Activated effector memory CD4-positive, alpha-beta T cell treated with anti-CD3 and anti-CD28 coated beads, Interleukin-2, amount 50 U/mL, for 16 hours (primary cell): ENCODE measurements around the gene TRIM10.

ENCODE experiments used
- DNase-seq: peaks from one replicate; pipeline ENCODE4 v3.0.0-alpha.2; 2020

TRIM10 gene, protein sequence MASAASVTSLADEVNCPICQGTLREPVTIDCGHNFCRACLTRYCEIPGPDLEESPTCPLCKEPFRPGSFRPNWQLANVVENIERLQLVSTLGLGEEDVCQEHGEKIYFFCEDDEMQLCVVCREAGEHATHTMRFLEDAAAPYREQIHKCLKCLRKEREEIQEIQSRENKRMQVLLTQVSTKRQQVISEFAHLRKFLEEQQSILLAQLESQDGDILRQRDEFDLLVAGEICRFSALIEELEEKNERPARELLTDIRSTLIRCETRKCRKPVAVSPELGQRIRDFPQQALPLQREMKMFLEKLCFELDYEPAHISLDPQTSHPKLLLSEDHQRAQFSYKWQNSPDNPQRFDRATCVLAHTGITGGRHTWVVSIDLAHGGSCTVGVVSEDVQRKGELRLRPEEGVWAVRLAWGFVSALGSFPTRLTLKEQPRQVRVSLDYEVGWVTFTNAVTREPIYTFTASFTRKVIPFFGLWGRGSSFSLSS

DNA sequence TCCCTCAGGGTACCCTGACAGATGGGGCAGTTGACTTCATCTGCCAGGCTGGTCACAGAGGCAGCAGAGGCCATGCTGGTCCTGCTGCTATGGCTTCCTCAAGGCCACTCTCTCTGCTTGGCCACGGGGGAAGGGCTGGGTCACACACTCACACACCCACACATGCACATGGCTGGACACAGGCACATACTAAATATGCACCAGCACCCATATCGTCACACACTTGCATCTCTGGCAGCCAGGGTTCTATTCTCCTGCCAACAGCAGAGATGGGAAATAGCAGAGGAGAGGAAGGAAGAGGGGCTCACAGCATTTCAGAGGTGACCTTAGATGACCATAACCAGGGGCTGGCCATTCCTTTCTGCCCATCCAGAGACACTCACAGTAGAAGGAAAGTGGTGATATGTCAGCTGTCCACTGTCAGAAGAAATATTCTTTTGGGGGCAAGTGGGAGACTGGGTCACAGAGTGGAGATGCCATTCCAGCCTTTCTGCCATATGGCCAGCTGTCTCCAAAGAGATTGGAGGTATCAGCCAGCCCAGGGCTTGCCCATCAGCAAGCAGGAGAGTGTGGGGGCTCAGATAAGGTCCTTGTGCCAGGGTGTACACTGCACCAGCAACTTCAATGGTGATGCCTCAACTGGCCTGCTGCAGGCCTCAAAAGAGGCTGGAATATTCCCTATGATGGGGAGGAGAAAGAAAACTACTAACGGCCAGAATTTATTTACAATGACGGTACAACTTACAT is at the start of gene TRIM10:
TRIM10 (minus strand) TSS at position 427 of the 747 bp plus-strand sequence; CDS start at position 74, 353 bp downstream.
- DNase-seq = no peak

DNA sequence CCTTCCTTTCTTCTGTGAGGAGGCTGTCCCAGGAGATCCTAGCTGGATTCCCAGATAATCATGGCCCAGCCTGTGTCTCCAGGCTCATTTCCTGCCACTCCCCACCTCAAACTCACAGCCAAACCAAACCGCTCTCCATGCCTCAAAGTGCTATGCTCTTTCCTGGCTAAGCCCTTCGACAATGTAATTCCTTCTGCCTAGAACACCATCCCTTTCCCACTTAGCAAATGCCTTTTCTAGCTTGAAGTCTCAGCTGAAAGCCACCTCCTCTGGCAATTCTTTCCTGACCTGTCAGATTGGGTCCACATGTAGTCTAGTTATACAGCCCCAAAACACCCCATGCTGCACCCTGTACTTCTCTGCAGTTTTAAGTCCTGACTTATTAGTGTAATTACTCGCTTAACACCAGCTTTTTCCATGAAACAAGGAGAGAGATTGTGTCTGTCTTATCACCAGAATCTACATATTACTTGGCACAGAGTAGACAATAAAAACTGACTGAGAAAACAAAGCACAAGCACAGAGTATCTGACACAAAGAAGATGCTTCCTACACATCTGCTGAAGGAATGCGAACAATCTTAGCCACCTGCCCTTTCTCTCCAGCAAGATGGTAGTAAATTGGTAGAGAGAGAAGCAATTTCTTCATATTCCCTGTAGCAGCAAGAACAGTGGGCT is 46.7 kb upstream of the TRIM10 start:
- DNase-seq = no peak

DNA sequence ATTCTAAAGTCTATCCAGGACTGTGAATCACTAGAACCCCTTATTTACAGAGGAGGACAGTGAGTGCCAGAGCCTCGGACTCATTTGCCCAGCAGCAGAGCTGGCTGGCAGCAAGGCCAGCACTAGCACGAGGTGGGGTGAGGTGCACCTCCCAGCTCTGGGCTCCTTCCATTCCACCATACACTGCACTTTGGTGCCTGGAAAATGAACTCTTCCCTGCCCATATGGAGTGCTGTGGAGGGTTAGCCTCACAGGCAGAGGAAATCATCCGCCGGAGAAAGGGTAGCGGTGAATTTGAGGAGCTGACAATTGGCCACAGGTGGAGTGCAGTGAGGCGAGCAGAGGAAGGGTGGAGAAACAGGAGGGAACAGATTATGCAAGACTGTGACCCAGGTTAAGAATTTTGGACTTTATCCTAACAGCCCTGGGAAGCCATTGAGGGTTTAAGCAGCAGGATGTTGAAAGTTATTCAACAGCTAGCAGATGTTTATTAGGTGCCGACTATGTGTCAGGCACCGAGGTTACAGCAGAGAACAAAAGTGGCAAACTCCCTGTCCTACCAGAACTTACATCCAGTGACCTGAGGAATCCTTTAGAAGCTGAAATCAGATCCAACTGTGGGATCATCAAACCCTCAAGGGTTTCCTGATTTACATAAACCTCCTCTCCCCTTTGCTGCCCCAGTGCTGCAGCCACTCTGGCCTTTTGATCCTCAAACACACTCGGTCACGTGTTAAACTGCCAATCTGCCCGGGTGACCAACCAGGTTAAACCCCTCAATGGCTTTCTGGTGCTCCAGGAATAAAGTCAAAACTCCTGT is 46.0 kb upstream of the TRIM10 start:
- no peak for DNase-seq

DNA sequence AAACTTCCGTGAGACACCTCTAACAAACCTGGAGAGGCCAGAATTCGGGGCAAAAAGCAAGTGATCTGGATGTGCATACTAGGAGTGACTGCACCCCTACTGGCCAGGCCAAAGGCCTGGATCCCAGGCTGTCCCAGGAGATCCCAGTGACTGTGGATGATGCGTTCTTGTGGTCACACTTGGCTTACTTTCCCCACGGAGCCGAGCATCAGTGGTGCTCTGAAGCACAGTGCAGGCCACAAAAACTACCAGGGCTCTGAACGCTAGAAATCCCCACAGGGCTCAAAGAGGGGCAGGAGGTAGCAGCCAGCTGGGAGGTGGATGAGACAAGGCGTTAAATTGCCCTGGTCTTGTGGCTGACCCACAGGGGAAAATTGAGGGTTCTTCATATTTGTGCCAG is 45.1 kb upstream of the TRIM10 start:
- no peak for DNase-seq

DNA sequence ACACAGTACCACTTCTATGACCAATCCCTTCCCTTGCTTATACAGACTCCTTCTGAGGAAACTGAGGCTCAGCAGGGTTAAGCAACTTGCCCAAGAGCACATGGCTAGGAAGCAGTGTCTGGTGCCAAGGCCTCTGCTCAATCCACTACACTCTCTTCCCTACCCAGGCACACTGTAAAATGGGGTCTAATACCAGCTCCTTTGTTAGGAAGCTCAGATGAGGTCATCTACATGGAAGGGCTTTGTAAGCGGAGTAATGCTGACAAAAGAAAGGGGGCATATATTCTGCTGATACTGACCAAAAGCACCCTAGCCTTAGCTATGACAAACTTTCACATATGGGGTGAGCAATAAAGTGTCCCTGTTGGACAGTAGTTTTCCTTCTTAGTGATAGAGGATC is 43.1 kb upstream of the TRIM10 start:
- DNase-seq = no peak

DNA sequence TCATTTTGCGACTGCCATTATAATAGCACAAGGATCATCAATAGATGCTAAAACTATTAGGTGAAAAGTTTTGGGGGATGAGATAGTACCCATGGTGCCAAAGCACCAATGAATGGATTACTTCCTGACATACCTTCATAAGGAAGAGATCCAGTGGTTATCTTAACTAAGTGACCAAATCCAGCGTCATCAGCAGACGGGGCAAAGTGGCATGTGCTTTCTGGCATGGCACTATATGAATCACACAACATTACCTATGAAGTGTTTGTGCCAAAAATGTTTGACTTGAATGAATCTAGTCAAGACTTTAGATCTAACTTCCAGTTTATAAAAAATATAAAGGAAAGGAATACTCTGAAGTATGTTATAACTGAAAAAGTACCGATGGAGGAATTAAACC is 41.4 kb upstream of the TRIM10 start:
- DNase-seq = no peak

DNA sequence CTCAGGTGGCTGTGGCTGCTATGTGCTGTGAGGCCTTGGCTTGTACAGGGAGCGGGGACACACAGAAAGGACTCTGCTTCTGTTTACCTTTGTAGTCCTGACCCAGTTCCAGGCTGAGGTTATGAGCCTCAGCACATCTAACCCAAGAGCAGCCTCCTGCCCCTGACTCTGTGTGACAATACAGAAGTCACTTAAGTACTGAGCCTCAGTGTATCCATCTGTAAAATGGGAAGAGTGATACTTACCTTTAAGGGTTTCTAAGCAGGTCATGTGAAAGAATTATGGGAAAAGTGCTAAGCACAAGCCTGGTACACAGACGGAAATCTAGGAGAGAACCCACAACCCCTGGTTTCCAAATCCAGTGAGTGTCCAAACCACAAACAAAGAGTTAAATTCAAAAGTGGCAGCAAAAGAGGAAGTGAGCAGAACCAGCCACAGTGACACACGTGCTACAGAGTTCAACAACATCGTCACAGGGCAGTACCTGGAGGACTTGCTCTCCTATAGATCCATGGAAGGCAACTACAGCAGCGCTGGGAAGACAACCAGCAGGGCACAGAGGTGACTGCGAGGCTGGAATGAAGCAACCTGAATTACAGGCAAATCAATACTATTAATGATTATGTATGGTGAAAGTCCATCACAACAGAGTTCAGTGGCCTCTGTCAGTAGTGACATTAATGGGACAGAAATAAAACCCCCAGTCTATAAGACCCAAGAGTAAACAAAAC is 39.7 kb upstream of the TRIM10 start:
- no peak for DNase-seq

DNA sequence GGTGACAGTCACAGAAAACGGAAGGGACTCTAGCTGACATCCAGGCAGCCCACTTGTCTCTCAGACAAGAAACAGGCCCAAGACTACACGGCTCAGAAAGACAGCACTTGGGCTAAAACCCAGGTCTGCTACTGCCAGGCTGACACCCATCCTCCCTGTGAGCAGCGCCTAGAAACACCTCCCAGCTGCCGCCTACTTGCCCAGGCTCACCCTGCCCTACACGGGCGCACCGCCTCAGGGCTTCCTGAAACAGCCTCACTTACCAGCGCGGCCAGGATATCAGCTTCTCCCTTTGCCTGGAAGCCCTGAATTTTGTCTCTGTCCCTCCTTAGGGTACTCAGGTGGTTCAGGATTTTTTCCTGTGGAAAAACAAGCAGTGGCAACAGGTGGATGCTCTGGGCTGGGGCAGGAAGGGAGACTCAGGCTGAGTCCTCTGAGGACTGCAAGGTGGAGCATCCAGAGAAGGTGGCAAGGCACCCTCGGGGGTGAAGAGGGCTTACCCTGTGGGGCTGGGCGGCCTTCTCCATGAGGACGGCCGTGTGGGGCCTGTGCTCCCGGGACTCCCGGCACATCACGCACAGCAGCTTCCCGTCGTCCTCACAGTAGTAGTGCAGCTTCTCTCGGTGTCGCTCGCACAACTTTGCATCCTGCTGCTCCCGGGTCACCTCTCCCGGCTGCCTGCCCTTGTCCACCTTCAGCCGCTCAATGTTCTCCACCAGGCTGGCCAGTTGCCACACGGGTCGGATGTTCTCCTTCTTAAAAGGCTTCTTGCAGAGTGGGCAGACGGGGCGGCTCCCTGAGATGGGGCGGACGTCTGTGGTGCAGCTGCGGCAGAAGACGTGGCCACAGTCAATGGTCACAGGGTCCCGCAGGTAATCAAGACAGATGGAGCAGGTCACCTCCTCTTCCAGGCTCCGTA is 37.4 kb upstream of the TRIM10 start:
- DNase-seq = no peak

DNA sequence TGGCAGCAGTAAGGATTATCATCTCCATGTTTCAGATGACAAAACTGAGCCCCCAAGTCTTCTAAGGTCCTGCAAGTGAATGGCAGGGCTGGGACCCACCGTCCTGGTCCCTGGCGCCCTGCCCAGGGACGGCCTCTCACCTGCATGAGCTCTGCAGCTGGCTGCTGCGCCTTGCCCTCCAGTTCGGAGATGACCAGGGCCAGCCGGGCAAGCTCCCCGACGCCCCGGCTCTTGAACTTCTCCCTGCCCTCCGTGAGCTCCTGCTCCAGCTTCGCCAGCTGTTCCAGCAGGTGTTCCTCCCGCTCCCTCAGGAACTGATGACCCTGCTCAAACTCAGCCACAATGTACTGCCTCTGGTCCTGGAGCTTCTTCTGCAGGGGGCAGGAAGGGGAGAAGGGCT is 35.4 kb upstream of the TRIM10 start:
- DNase-seq = no peak

DNA sequence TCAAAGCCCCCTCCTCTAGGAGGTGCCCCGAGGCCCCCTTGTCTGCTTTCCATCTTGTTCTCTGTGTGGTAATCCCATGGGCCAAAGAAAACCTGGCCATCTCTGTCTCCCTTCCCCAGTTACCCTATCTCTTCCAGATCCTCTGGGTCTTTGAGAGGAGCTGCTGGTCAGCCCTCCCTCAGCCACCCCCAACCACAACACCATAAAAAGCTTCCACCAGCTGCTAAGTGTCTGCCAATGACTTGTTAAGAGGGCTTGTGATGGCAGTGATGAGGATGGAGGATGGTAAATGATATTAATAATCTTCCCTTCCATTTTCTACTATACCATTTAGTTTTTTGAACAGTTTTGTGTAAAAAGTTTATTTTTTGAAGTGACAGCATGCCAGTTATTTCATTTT is 34.9 kb upstream of the TRIM10 start:
- no peak for DNase-seq

DNA sequence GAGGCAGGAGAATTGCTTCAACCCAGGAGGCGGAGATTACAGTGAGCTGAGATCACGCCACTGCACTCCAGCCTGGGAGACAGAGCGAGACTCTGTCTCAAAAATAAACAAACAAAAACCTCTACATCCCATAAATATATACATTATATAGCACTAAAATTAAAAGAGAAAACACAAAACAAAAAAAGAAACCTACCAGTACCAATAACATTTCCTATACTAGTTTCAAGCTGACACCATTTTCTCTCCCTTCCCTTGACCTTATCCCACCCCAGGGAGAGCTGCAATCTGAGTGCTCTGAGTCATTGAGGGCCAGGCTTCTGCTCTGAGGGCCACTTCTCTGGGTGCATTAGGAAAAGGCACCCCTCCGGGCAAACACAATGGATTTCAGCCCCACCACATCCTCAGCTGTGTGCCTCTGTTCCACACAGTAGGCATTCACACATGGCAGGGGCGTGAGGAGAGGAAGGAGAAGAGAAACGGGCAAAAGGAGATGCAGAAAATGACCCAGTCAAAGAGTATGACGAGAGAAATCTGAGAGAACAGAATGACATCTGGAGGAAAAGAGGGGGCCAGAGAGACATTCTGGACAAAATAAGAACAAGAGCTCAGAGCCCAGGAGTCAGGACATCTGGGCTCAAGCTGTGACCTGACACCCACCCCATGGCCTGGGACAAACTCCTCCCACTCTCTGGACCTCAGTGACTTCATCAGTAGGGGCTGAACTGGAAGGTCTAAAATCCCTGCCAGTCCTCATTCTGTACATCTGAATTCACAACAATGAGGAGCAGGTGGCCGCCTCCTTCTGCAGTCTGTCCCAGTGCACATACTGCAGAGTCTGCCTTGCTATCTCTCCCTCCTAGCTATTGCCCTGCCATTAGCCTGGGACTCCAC is 34.0 kb upstream of the TRIM10 start:
- no peak for DNase-seq

DNA sequence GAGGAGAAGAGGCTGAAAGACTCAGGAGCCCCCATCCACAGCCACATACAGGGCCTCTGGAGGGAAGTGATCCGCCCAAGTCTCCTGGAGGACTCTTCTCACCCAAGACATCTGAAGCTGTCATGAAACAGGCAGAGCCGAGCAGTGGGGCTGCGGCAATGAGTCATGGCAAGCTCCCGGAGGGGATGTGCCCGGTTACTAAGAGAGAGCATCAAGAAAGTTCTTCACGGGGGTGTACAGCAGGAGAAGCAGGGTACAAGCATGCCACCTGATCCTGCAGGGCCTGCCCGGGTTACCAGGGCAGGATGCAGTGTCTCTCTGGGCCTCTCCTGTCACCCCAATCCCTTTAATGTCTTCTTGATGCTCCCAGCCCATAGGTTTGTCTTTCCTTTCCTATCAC is 31.1 kb upstream of the TRIM10 start:
- DNase-seq = no peak

DNA sequence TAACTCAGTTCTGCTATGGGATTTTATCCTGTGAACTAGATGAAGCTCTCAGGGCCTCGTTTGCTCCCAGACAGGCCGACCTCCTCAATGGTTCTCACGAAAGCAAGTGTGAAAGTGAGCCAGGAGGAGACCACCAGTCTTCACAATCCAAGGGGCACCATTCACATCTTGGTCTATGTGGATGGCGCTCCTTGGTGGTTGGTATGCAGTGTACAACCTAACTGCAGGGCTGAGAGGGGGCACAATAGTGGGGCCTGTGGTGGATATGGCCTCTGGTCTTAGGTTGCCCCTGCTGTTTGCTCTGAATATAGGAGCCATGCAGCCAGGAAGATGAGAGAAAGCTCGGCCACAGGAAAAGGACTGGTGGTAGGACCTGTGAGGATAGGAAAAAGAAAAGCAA is 27.5 kb upstream of the TRIM10 start:
- no peak for DNase-seq

DNA sequence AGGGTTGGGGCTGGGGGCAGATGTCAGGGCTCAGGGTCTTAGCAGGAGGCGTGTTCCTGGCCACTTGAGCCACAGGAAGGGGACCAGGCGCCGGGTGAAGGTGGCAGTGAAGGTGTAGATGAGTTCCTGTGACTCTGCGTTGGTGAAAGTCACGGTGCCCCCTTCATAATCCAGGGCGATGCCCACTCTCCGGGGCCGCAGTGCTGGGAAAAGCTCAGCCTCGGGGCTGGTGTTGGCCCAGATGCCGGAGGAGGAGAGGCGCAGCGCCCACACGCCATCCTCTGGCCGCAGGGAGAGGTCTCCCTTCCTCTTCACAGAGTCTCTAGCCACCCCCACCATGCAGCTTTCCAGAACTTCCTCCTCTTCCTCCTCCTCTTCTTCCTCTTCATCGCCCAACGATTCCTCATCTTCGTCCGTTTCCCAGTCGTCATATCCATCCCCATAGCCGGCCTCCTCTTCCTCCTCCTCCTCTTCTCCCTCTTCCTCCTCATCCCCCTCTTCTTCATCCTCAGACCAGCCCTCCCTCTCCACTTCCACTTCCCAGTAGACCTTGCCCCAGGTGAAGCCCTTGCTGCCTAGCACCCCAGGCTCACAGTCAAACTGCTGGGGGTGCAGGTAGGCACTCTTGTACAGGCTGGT is 25.0 kb upstream of the TRIM10 start:
- no peak for DNase-seq

DNA sequence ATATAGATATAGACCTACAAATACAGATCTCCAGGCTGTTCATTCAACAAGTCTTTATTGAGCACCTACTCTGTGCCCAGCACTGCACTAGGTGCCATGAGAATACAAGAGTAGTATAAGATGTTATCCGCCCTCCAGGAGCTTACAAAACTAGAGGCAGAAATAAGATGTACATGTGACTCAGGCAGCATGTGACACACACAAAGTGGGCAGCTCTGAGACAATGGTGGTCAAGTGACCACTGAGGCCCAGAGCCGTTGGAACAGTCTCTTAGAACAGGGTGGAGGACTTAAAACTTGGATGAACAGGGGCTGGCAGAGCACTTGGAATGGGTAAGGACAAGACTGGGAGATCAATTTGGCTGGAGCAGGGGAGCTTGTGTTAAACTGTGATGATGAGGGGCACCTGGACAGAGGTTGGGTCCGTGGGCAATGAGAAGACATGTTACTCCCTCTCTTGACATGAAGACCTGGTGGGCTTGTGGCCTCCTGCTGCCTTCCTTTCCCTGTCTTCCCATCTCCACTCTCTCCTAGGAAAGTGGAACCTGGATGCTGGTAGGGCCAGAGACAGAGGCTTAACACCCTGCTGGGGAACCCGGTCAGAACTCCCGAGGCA is 23.5 kb upstream of the TRIM10 start:
- DNase-seq = no peak

DNA sequence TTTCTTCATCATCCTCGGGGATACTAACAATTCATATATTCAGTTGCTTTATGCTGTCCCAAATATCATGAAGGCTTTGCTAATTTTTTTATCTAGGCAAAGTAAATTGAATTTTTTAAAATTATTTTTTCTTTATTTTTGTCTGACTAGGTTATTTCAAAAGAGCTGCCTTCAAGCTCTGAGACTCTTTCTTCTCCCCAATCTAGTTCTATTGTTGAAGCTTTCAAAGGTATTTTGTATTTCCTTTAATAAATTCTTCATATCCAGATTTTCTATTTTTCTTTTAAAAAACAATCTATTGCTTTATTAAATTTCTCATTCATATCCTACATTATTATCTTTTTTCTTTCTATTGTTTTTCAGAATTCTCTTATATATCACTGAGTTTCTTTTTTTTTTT is 19.1 kb upstream of the TRIM10 start:
- DNase-seq = no peak

DNA sequence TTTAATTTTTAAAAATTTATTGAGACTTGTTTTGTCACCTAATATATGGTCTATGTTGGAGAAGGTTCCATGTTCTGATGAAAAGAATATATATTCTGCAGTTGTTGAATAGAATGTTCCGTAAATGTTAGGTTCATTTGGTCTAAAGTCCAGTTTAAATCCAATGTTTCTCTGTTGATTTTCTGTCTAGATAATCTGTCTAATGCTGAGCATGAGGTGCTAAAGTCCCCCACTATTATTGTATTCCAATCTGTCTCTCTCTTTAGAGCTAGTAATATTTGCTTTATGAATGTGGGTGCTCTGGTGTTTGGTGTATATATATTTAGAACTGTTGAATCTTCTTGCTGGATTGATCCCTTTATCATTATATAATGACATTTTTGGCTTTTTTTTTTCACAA is 17.8 kb upstream of the TRIM10 start:
- no peak for DNase-seq

DNA sequence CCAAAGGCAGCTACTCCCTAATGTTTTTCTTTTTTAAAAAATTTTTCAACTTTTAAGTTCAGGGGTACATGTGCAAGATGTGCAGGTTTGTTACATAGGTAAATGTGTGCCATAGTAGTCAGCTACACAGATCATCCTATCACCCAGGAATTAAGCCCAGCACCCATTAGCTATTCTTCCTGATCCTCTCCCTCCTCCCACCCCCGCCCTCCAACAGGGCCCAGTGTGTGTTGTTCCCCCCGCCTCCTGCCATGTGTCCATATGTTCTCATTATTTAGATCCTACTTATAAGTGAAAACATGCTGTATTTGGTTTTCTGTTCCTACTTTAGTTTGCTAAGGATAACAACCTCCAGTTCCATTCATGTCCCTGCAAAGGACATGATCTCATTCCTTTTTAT is 14.8 kb upstream of the TRIM10 start:
- no peak for DNase-seq

DNA sequence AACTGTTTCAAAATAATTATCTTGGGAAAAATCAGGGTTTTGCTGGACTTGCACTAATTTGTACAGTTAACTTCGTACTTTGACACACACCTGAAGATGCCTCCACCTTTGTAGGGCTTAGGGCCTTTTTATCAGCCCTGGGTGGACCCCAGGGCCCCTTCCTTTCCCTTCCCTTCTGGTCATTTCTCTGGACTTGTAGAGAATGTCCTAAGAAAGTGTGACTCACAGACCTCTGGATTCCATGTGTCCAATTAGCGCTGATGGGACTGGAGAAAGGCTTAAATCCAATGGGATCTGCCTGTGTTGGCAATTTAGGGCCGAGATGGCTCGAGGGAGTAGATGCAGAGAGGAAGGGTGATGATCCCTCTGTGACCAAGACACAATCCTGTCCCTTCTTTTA is 11.7 kb upstream of the TRIM10 start:
- DNase-seq = no peak
